Loucy (cell line): ENCODE data around the gene LYZL4.

Experiments
- CTCF ChIP-seq: fragments of 200-600 bp; sonication (generic); conservative IDR thresholded peaks from 2 replicates; pipeline ENCODE4 v1.5.1; 2014; ENCODE audit warnings: mild to moderate bottlenecking, antibody characterized with exemption, low read length
- EZH2phosphoT487 ChIP-seq: fragments of 200-600 bp; IDR thresholded peaks from 2 replicates; pipeline ENCODE4 v1.6.1; 2018; ENCODE audit warnings: antibody characterized with exemption, mild to moderate bottlenecking, moderate library complexity, borderline replicate concordance

- TF ChIP-seq CTCF (no peak), EZH2phosphoT487 (no peak)
Observed at GRCh38 chr3:42421818-42422796, 11.7 kb upstream of the LYZL4 start.
